Panc1 (cell line): ENCODE data around the gene HOXA2.

ENCODE experiments used
- CTCF ChIP-seq: fragments of 450-650 bp; IDR thresholded peaks from 2 replicates; pipeline ENCODE4 v1.5.1; 2017; ENCODE audit warnings: mild to moderate bottlenecking
- POLR2AphosphoS5 ChIP-seq: IDR thresholded peaks from 2 replicates; pipeline ENCODE4 v1.6.1; 2012; ENCODE audit warnings: mild to moderate bottlenecking, low read depth, low read length, moderate library complexity
- REST ChIP-seq, 2 experiments: IDR thresholded peaks; 2 replicates each; pipeline ENCODE4 v1.6.1; 2011 to 2012; ENCODE audit warnings: low read depth in 2 of 2, control low read depth in 1 of 2, low read length in 1 of 2, mild to moderate bottlenecking in 1 of 2, moderate library complexity in 1 of 2; ENCODE audit not compliant: insufficient read depth in 1 of 2
- SIN3A ChIP-seq: IDR thresholded peaks from 2 replicates; pipeline ENCODE4 v1.6.1; 2012; ENCODE audit warnings: low read depth, mild to moderate bottlenecking, low read length, moderate library complexity, borderline replicate concordance; ENCODE audit not compliant: insufficient read depth

GRCh38 chr7:27093184-27093895 is 9.1 kb downstream of the HOXA2 start:
- no peak for TF ChIP-seq POLR2AphosphoS5
- no peak for TF ChIP-seq CTCF
- no peak for TF ChIP-seq SIN3A
- TF ChIP-seq REST (IDR thresholded peaks at IDR 0.05; ENCODE audit: insufficient read depth in 1 of 2, low read depth in 2 of 2, low read length in 1 of 2) = no peak
